ENCODE data around the gene STIP1.
A peak's percentile ranks its signal among the peaks of the same experiment; 100 is the strongest.
"Not testable (repeated sequence)": the region's sequence is repeated elsewhere in the genome, so short reads cannot be mapped to it uniquely, and the experiment has no call there.

STIP1 gene

GRCh38 chr11:64235437-64236161, 49.6 kb downstream of the STIP1 start:
- DNase-seq (ENCODE audit: low read depth in 1 of 2, low spot score in 1 of 2) = no peak

- no peak for DNase-seq (ENCODE audit: low read depth in 1 of 2, low spot score in 1 of 2)
These were observed 51.5 kb downstream of the STIP1 start for GRCh38 chr11:64237484-64237951.

- no peak for DNase-seq (ENCODE audit: low read depth in 1 of 2, low spot score in 1 of 2)
These were observed 52.1 kb downstream of the STIP1 start for GRCh38 chr11:64238076-64238475.

GRCh38 chr11:64238999-64239398, 53.0 kb downstream of the STIP1 start:
- no peak for DNase-seq (ENCODE audit: low read depth in 1 of 2, low spot score in 1 of 2)

DNA sequence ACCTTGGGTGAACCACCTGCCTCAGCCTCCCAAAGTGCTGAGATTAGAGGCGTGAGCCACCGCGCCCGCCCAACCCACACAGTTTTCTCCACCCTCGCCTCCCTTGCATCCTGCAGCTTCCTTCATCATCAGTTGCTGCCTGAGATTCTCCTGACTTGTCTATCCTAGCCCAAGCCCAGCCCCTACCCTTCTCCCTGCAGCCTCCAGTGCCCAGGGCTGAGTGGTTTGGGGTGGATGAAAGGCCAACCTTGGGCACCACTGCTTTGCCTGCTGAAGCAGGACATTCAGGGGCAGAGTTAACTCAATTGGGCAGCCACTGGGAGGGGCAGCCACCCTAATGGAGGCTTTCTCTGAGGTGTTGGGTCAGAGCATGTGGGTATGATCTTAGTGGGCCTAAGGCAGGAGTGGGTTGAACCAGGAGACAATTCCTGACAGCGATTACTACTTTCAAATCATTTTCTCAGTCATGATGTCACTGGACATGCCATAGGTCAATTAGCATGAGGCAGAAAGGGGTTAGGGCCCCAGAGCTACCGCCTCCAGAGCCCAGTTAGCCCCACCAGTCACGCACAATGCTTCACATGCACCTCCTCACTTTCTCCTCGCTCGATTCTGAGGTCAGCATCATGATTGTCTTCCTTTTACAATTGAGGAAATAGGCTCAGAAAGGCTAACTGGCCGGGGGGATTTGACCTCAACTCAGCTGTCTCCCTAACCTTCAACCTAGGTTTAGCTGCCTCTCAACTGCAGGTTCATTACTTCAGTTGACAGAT, 53.9 kb downstream of the STIP1 start:
- no peak for DNase-seq (ENCODE audit: low read depth in 1 of 2, low spot score in 1 of 2)

DNA sequence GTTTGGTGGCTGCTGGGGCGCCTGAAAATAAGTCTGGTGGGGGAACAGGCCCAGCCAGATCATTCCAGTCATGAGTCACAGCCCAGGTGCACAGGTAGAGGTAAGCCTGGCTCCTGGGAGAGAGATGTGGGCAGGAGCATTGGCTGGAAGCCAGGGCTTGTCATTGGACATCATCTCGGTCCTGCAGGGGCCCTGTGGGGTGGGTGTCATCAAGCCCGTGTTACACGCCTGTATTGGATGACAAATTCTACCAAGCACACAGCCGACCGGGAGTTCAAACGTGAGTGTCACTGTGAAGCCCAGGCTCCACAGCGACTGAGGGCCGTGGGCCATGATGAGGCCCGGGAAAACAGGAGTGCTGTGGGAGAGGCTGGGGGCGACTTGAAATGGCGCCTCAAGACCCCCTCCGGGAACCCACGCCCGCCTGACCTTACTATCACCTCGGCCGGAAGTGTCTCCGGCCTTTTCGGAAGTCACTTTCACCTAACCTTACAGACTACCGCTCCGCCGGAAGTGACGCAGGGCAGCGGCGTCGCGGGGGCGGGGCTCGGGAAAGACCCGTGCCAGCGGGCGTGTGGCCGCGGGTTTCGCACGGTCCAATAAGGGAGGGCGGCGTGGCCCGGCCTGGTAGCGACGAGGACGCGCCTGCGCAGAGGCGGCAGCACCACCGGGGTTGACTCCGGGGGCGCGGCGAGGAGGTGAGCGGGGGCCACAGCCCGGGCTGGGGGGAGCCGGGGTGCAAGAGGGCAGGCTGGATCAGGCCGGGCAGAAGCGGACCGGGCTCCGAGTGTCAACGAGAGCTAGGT, 54.7 kb downstream of the STIP1 start, which contains the start of gene FKBP2:
Gene FKBP2, plus strand, starts transcription at position 661 of the 806 bp plus-strand sequence. CDS start 1,293 bp downstream, outside the sequence.
- DNase-seq (ENCODE audit: low read depth in 1 of 2, low spot score in 1 of 2) = peak; percentile 97 to 98

DNA sequence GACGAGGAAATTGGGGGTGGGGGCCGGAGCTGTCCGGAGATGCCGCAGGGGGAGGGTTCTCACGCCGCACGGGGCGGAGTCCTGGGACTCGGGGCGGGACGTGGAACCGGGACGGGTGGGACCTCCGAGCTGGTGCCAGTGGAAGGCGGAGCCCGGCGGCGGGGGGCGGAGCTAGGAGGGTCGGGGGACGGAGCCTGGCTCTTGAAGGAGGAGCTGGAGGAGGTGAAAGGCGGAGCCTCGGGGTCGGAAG, 55.2 kb downstream of the STIP1 start:
- DNase-seq (ENCODE audit: low read depth in 1 of 2, low spot score in 1 of 2) = peak; percentile 100

DNA sequence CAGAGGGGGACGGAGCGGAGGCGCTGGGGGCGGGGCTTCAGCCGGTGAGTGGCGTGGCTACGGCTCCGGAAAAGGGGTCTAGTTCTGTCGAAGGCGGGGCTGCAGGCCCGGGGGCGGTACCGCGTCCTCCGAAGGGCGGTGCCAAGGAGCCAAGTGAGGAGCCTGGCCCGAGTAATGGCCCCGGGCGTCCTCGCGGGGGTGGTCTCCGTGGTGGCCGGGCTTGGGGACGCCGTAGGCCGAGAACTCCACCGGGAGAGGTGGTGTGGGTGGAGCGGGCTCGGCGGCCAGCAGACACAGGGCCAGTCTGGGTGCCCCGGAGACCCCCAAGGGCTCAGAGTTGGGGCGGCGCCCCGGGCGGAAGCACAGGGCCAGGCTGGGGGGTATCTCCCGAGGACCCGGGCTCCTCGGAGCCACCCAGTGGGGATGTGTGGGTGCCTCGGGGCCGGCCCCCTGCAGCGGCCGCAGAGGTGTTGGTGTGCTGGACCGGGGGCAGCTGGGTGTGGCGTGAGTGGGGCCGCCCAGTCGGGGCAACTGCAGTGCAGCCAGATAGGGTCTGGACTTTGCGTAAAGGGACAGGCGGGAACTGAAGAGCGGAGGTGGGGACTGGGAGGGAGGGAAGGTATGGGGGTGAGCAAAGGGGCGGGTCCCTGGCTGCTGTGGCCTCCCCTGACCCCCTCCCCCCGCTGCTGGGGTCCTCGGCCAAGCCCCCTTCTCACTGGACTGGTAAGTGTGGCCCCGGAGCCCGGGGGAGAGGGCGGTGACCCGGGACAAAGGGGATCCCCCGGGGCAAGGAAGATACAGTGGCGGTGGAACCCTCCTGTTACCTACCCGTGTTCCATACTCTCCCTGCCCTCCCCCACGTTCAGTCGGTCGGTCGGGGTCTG, 55.8 kb downstream of the STIP1 start:
- DNase-seq (ENCODE audit: low read depth in 1 of 2, low spot score in 1 of 2) = no peak

DNA sequence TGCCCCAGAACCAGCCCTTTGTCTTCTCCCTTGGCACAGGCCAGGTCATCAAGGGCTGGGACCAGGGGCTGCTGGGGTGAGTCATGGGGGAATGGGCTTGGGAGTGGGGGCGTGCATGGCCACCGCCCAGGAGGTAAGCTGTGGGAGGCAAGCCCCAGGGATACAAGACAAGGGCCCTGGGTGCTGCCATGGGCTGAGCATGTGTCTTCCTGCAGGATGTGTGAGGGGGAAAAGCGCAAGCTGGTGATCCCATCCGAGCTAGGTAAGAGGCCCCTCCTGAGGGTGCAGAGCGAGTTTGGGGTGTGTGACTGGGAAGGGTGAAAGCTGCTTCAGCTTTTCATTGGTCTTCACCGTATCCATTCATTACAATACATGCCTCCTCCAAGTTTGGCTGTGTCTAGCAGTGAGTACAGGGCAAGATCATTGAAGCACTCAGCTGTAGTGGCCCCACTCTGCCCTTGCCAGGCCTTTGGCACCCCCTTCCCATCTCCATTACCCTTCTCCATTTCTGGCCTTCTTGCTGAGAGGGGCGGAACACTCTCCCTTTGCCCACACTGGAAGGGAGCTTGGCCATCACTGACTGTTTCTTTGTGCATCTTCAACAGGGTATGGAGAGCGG, 57.4 kb downstream of the STIP1 start:
- DNase-seq (ENCODE audit: low read depth in 1 of 2, low spot score in 1 of 2) = no peak

DNA sequence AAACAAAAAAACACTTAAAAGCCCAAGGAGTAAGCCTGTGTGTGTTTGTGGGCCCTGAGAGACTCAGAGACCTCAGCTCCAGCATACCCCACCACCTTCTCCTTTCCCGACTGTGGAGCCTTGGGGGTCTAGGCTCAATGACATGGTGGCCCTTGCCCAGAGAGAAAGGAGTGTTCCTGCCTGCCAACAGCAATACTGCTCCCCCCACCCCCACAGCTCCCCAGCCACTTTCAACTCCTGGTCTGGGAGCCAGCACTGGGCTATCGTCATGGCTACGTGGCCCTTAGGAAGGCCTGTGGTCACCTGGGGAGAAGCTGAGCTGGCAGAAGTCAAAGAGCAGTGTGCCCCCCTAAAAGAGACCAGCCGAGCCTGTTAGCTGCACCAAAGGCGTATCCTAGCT, 58.1 kb downstream of the STIP1 start:
- DNase-seq (ENCODE audit: low read depth in 1 of 2, low spot score in 1 of 2) = no peak

DNA sequence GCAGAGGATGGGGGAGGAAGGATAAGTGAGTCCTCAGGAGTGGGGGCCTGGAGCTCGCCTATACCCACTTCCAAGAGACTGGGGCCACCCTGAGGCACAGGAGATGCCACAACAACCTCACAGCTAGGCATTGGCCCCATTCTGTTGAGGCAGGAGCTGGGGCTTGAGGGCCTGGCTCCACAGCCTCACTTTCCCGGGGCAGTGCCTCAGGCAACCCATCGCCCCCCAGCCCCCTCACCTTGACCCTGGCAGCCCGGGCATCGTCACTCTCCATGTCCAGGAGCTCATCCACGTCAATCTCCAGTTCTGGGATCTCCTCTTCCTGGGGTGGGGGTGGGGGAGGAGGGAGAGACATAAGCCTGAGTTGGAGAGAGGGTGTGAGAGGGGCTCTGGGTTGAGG, 59.0 kb downstream of the STIP1 start:
- no peak for DNase-seq (ENCODE audit: low read depth in 1 of 2, low spot score in 1 of 2)

DNA sequence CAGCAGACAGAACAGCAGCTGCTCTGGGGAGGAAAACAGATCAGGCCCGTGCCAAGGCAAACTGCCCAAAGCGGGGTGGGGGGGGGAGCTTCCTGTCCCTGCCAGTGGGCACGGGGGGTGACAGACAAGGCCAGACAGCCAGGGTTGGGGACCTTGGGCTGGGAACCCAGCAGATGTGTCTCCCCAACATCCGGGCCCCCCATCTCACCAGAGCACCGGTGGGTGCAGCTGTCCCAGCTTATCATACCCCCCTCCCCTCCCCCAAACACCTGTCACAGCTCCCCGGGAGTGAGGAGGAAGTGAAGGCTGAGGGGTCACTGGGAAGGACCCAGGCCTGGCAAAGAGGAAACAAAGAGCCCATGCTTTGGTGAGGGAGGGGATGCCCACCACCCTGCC, 59.4 kb downstream of the STIP1 start:
- no peak for DNase-seq (ENCODE audit: low read depth in 1 of 2, low spot score in 1 of 2)

DNA sequence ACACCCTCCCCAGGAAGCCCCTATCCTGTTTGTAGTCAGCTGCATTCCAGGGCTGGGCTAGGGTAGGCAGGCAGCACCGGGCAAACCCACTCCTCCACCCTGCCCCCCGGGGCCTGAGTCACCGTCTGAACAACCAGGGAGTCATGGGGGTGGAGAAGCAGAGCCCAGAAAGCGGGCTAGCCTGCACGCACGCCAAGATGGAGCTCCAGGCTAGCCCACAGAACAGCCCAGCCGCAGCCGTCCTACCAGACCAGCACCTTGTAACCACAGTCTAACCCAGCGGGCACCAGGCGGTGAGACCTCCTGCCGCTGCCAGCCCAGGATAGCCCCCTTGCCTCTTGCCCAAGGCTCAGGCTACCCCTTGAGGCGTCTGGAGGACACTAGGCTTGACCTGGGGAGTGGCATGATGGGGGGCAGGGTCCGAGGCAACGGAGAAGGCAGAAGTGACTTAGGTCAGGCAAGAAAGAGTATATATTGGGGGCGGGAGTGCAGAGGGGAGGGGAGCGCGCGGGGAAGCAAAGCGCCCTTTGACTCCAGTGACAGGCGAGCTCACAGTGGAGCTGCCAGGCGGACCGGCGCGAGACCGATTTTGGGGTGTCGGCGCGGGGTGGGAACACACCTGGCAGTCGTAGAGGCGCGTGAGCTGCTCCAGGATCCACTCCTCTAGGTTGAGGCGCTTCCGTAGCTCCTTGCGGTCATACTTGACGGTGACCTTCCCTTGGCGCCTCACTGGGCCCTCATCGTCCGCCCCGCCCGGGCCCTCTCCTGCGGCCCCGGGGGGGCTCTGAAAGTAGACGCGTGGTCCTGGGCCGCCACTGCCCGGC, 60.0 kb downstream of the STIP1 start:
- DNase-seq (ENCODE audit: low read depth in 1 of 2, low spot score in 1 of 2) = peak; percentile 56 to 76

- DNase-seq (ENCODE audit: low read depth in 1 of 2, low spot score in 1 of 2) = not testable (repeated sequence)
These were observed 60.6 kb downstream of the STIP1 start for GRCh38 chr11:64246621-64246870.

- DNase-seq (ENCODE audit: low read depth in 1 of 2, low spot score in 1 of 2) = peak; percentile 56 to 77
These were observed 61.1 kb downstream of the STIP1 start, which contains the start of gene PPP1R14B for GRCh38 chr11:64246871-64247728. Gene PPP1R14B, minus strand, starts transcription at chr11:64246943. Its CDS starts 270 bp downstream, at chr11:64246673.

- no peak for DNase-seq (ENCODE audit: low read depth in 1 of 2, low spot score in 1 of 2)
These were observed 62.0 kb downstream of the STIP1 start for GRCh38 chr11:64247729-64248531.

- DNase-seq (ENCODE audit: low read depth in 1 of 2, low spot score in 1 of 2) = no peak
These were observed 62.6 kb downstream of the STIP1 start for GRCh38 chr11:64248578-64248977.

GRCh38 chr11:64249038-64249437, 63.1 kb downstream of the STIP1 start:
- DNase-seq (ENCODE audit: low read depth in 1 of 2, low spot score in 1 of 2) = no peak

All from stimulated activated CD4-positive, alpha-beta T cell treated with anti-CD3 and anti-CD28 coated beads, Interleukin-15, amount 100 ng/mL, for 1 hour (primary cell).